Common myeloid progenitor, CD34-positive (primary cell): ENCODE data around the gene ATG16L2.

Experiments used
- CTCF ChIA-PET: fragments of 350-600 bp; sonication (Branson Sonifier 250); formaldehyde crosslinking; loops from one replicate; lab custom pipeline; 2021; ENCODE audit warnings: antibody characterized with exemption; lab: Charles Lee
- POLR2A ChIA-PET: fragments of 350-600 bp; sonication (Branson Sonifier 250); formaldehyde crosslinking; loops from one replicate; lab custom pipeline; 2021; ENCODE audit warnings: antibody characterized with exemption; lab: Charles Lee
- DNase-seq, 3 donors: peaks; one replicate each; pipeline versions ENCODE4 v3.0.0 to v3.0.0-alpha.2; 2013
- H3K27ac ChIP-seq, 2 experiments: 1 replicate in 1 of 2; 2 replicates in 1 of 2; pipeline ENCODE4 v1.7.0; 2013; ENCODE audit warnings: inconsistent platforms in 2 of 2, low read length in 2 of 2, mild to moderate bottlenecking in 2 of 2, low read depth in 1 of 2, moderate library complexity in 1 of 2; ENCODE audit not compliant: severe bottlenecking in 2 of 2, insufficient read depth in 1 of 2, poor library complexity in 1 of 2
- H3K27me3 ChIP-seq, 5 experiments: replicated peaks in 2 of 5; 1 replicate in 3 of 5; 2 replicates in 2 of 5; pipeline versions ENCODE4 v1.6.1 to v1.7.0; 2013; ENCODE audit warnings: low read length in 4 of 5, mild to moderate bottlenecking in 2 of 5, moderate library complexity in 2 of 5, inconsistent platforms in 1 of 5; ENCODE audit not compliant: insufficient read depth in 5 of 5, control insufficient read depth in 4 of 5
- H3K36me3 ChIP-seq, 4 experiments: 1 replicate in 2 of 4; 2 replicates in 2 of 4; pipeline versions ENCODE4 v1.6.1 to v1.7.0; 2013; ENCODE audit warnings: low read length in 3 of 4, control low read depth in 1 of 4, mild to moderate bottlenecking in 1 of 4; ENCODE audit not compliant: control insufficient read depth in 4 of 4, insufficient read depth in 4 of 4
- H3K4me1 ChIP-seq, 4 experiments: 1 replicate in 3 of 4; 2 replicates in 1 of 4; pipeline versions ENCODE4 v1.6.1 to v1.7.1; 2013; ENCODE audit warnings: low read length in 3 of 4, mild to moderate bottlenecking in 3 of 4, control low read depth in 1 of 4, inconsistent platforms in 1 of 4, moderate library complexity in 1 of 4; ENCODE audit not compliant: control insufficient read depth in 4 of 4, insufficient read depth in 4 of 4; ENCODE audit errors: control extremely low read depth in 1 of 4
- H3K4me3 ChIP-seq, 7 experiments: 1 replicate in 4 of 7; 2 replicates in 3 of 7; pipeline versions ENCODE4 v1.5.1 to v1.7.0; 2013; ENCODE audit warnings: mild to moderate bottlenecking in 7 of 7, low read length in 6 of 7, moderate library complexity in 6 of 7, inconsistent platforms in 2 of 7, low read depth in 2 of 7, control low read depth in 1 of 7; ENCODE audit not compliant: insufficient read depth in 4 of 7, control insufficient read depth in 1 of 7; ENCODE audit errors: extremely low read depth in 1 of 7
- H3K9me3 ChIP-seq, 5 experiments: 1 replicate in 4 of 5; 2 replicates in 1 of 5; pipeline versions ENCODE4 v1.6.1 to v1.7.1; 2013; ENCODE audit warnings: low read length in 4 of 5, mild to moderate bottlenecking in 2 of 5, inconsistent platforms in 1 of 5, low read depth in 1 of 5, moderate library complexity in 1 of 5; ENCODE audit not compliant: control insufficient read depth in 4 of 5, insufficient read depth in 2 of 5; ENCODE audit errors: control extremely low read depth in 1 of 5
- WGBS: methylation state at CpG from one replicate; pipeline ENCODE4 v1.1.5; 2013; ENCODE audit not compliant: insufficient coverage; 5-methylcytosine and 5-hydroxymethylcytosine counted together

The ATG16L2 gene

DNA sequence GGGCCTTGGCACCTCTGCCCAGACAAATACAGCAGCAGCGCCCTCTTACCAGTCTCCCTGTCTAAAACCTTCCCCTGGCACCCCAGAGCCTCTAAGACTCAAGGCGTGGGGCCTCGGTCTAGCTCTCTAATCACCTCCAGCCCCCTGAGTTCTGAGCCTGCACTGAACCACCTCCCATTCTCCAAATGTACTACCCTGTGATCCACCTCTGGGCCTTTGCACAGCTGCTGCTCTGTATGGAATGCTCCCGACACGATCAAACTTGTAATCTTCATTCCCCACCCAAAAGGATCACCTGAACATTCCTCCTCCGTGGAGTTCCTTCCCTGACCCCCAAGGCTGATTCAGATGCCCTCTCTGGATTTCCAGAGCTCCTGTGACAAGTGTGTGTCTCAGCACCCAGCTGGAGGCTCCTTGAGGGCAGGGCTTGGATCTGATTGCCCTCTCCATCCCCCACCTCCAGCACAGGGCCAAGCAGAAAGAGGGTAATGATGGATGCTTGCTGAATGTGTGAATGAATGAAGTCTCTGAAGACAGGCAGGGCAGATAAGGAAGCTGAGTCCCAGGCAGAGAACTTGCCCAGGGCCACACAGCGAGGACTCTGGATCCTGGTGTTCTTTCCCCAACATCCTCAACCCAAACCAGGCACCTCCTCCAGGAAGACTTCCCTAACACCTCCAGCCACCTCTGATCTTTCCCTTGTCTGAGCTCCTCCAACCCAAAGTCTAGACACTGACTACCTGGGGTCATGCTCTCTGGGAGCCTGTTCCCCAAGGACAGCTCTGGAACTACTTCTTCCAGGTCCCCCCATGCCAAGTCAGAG is 38.7 kb upstream of the ATG16L2 start:
- no peaks in the 10 kb centered on the region for H3K9me3 ChIP-seq
- H3K36me3 ChIP-seq, result peaks cover 0 to 3% (median 0%) of the 10 kb centered on the region in 4 experiments
- H3K4me3 ChIP-seq, result no peak overlapping the region
- CTCF ChIA-PET, result interaction anchor here (0.5 to 10.4 kb wide), 7 partner anchors 10 to 70 kb away, joined by 3 to 87 read pairs (median 4); partner anchors contain the start of gene STARD10
- H3K4me1 ChIP-seq, result peaks cover 0 to 29% (median 4%) of the 10 kb centered on the region in 4 experiments
- POLR2A ChIA-PET, result interaction anchor here (1.2 kb wide), 1 partner anchor 38 kb away, joined by 3 read pairs; no protein-coding TSS in a partner anchor
- peak overlapping the region in 1 of 2 experiments; percentile 62 for H3K27ac ChIP-seq
- WGBS, result 98% methylated on average over 5 of the region's 7 CpGs
- peaks cover 0 to 1% (median 0%) of the 10 kb centered on the region in 5 experiments for H3K27me3 ChIP-seq
- DNase-seq, result no peak

DNA sequence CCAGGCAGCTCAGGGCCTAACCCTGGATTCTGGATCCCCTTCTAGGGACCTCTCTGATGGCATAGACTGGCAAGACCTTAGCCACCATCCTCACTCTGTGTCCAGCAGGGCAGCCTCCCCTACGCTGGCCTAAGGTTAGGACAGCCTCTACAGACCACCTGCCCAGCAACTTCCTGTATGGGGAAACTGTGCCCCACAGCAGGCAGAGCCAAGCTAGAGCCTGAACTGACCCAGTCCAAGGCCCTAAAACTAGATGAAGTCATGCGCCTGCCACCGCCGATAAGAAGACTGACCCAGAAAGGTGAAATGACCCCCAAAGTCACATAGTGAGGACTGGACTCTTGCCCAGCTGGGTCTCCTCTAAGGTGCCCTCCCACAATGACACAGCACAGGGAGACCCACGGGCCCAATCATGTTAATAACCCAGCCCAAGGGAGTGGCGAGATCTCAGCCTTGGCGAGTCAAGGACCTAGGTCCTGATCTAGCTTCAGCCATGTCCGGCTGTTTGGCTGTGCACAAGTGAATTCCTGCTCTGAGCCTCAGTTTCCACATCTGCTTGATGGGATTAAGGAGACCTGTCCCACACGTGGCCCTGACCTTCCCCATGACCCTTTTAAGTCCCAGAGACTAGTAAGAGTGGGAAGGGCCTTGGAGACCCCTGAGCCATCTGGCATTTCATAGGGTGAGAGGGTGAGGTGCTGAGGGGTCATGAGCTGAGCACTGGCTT is 37.9 kb upstream of the ATG16L2 start:
- H3K4me1 ChIP-seq, result peaks cover 0 to 33% (median 11%) of the 10 kb centered on the region in 4 experiments
- peaks cover 0 to 5% (median 0%) of the 10 kb centered on the region in 5 experiments for H3K27me3 ChIP-seq
- no peak for DNase-seq
- H3K36me3 ChIP-seq, result peaks cover 0 to 3% (median 0%) of the 10 kb centered on the region in 4 experiments
- 91% methylated on average over 8 of the region's 9 CpGs for WGBS
- POLR2A ChIA-PET, result interaction anchor here (1.2 kb wide), 1 partner anchor 37 kb away, joined by 3 read pairs; no protein-coding TSS in a partner anchor
- H3K9me3 ChIP-seq, result no peaks in the 10 kb centered on the region
- no peak overlapping the region for H3K4me3 ChIP-seq
- CTCF ChIA-PET, result interaction anchor here (0.6 to 10.4 kb wide), 7 partner anchors 11 to 69 kb away, joined by 3 to 87 read pairs (median 4); partner anchors contain the start of gene STARD10
- peak overlapping the region in 1 of 2 experiments; percentile 62 for H3K27ac ChIP-seq

DNA sequence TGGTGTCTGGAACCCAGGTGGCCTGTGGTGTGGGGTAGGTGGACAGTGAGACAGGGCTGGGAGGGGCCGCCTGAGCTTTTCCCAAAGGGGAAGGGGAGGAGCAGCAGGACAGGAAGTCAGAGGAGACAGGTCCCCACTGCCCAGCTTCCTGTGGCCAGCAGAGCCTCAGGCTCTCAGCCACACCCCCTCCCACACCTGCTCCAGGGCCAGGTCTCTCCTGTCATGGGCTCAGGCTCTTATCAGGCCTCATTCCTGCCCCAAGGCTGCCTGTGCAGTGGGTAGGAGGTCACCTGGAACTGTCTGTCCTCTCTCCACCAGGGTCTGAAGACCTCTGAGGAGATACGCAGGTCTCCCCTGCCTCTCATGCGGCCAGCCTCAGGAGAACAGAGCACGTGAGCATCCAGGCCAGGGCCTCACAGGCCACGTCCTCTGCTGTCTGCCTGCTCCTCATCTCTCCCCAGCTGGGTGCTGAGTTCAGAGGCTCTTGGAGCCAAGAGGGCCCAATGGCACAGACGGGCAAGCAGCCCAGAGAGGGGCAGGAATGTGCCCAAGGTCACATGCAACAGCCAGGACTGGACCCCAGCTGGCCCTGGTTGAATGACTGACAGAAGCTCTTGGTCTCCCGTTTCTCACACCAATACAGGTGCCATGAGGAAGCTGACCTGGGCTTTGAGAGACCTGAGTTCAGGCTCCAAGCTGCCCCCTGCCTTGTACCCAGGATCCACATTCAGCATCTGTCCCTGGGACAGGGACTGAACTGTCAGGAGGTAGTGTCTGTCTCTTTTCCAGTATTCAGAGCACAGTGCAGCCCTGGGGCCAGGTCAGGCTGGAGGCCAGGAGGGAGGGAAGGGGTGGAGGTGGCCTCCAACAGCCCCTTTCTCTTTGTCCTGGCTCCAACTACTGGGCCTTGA is 37.1 kb upstream of the ATG16L2 start:
- WGBS, result 98% methylated on average over 7 of the region's 7 CpGs
- POLR2A ChIA-PET, result interaction anchor here (0.5 kb wide), 1 partner anchor 52 kb away, joined by 3 read pairs; no protein-coding TSS in a partner anchor

DNA sequence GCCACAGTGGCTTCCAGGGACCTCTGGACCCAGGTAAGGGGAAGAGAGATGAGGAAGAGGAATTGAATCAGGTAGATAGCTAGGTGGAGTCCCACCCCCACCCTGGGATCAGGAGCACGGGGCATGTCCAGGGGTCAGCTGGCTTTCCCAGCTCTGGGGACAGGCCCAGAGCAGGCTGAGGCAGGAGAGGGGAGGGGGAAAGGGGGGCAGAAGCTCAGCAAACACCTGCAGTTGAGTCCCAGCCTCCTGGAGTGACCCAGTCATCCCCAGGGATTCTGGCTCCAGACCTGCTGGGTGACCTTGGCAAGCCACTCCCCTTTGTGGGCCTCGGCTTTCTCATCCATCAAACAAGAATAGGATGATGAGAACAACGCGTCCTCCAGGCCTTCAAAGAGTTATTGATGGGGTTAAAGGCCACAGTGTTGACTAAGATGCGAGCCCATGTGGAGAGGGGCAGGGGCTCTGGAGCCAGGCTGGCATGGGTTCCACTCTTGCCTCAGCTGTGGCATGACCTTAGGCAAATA is 36.4 kb upstream of the ATG16L2 start:
- Histone ChIP-seq H3K4me3 (no peak overlapping the region), H3K27ac (peak overlapping the region in 1 of 2 experiments; percentile 29), H3K36me3 (peaks cover 0 to 3% (median 0%) of the 10 kb centered on the region in 4 experiments), H3K27me3 (peaks cover 0 to 5% (median 0%) of the 10 kb centered on the region in 5 experiments), H3K4me1 (peaks cover 0 to 37% (median 20%) of the 10 kb centered on the region in 4 experiments), H3K9me3 (no peaks in the 10 kb centered on the region)
- no peak for DNase-seq
- 83% methylated on average over 1 of the region's 5 CpGs for WGBS
- POLR2A ChIA-PET, result interaction anchor here (0.5 kb wide), 1 partner anchor 52 kb away, joined by 3 read pairs; no protein-coding TSS in a partner anchor
- CTCF ChIA-PET, result interaction anchor here (1.0 to 10.4 kb wide), 4 partner anchors 12 to 575 kb away, joined by 3 to 87 read pairs (median 4); partner anchors contain the start of genes ARAP1 and STARD10

More for the DNA sequence above, 37.1 kb upstream of the ATG16L2 start:
- H3K4me3 ChIP-seq, result no peak overlapping the region
- H3K27ac ChIP-seq, result peak overlapping the region in 1 of 2 experiments; percentile 62
- CTCF ChIA-PET, result interaction anchor here (1.1 to 10.4 kb wide), 4 partner anchors 13 to 55 kb away, joined by 4 to 87 read pairs (median 4); partner anchors contain the start of genes ARAP1 and STARD10
- DNase-seq, result no peak
- H3K36me3 ChIP-seq, result peaks cover 0 to 3% (median 0%) of the 10 kb centered on the region in 4 experiments
- peaks cover 0 to 36% (median 14%) of the 10 kb centered on the region in 4 experiments for H3K4me1 ChIP-seq
- H3K9me3 ChIP-seq, result no peaks in the 10 kb centered on the region
- H3K27me3 ChIP-seq, result peaks cover 0 to 5% (median 0%) of the 10 kb centered on the region in 5 experiments

DNA sequence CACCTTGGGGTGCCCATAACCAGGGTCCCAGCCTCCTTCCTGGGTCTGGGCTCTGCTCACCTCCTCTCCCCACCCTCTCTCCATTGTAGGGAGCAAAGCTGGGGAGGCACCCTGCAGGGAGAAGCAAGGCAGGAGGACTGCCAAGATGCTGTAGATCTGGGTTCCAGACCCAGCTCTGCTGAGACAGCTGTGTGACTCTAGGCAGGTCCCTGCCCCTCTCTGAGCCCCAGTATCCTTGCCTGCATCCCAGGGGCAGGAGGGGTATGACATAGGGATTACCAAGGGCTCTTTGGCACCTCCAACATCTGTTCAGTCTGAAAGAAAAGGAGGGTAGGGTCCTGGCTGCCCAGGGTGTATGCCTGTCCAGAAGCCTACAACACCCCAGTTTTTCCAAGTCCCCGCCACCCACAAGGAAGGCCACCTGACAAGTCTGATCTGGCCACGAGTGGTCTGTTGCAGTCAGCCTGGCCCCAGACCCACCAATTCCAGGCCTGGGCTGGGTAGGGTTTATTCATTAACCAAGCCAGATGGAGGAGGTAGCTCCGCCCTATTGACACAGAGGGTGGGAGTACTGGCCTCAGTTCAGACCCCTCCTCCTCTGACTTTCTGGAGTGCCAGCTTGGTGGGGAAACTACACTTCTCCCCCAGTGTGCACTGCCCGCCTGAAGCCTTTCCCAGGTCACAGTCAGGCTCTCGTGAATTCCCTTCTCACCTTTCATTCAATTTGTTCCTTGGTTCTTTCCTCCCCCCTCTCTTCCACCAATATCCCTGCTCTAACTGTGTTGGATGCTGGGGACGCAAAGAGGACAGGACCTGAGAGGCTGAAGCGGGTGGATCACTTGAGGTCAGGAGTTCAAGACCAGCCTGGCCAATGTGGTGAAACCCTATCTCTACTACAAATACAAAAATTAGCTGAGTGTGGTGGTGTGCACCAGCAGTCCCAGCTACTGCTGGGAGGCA is 35.4 kb upstream of the ATG16L2 start:
- Histone ChIP-seq H3K27ac (no peak overlapping the region), H3K27me3 (peaks cover 0 to 5% (median 0%) of the 10 kb centered on the region in 5 experiments), H3K36me3 (peaks cover 0 to 3% (median 0%) of the 10 kb centered on the region in 4 experiments), H3K4me3 (no peak overlapping the region), H3K4me1 (peaks cover 0 to 28% (median 16%) of the 10 kb centered on the region in 4 experiments), H3K9me3 (no peaks in the 10 kb centered on the region)
- no peak for DNase-seq
- CTCF ChIA-PET, result interaction anchor here (1.0 to 10.4 kb wide), 5 partner anchors 11 to 574 kb away, joined by 3 to 87 read pairs (median 3); partner anchors contain the start of genes ARAP1 and STARD10
- 100% methylated on average over 3 of the region's 7 CpGs for WGBS
- POLR2A ChIA-PET, result interaction anchor here (0.7 kb wide), 1 partner anchor 27 kb away, joined by 7 read pairs; no protein-coding TSS in a partner anchor
